GM18507 (cell line): ENCODE results near the gene ZC3H12D.
A peak's percentile ranks its signal among the peaks of the same experiment; 100 is the strongest.
"Not testable (repeated sequence)": the region's sequence is repeated elsewhere in the genome, so short reads cannot be mapped to it uniquely, and the experiment has no call there.

Experiments used
- DNase-seq: peaks from one replicate; pipeline ENCODE4 v3.0.0; 2011; ENCODE audit warnings: low read depth; ENCODE audit not compliant: insufficient read length; ENCODE audit errors: extremely low spot score
- FAIRE-seq: peaks from 2 replicates; lab custom pipeline; 2011; peaks lifted over from hg19 to GRCh38; lab: Jason Lieb, UNC

ZC3H12D gene

DNA sequence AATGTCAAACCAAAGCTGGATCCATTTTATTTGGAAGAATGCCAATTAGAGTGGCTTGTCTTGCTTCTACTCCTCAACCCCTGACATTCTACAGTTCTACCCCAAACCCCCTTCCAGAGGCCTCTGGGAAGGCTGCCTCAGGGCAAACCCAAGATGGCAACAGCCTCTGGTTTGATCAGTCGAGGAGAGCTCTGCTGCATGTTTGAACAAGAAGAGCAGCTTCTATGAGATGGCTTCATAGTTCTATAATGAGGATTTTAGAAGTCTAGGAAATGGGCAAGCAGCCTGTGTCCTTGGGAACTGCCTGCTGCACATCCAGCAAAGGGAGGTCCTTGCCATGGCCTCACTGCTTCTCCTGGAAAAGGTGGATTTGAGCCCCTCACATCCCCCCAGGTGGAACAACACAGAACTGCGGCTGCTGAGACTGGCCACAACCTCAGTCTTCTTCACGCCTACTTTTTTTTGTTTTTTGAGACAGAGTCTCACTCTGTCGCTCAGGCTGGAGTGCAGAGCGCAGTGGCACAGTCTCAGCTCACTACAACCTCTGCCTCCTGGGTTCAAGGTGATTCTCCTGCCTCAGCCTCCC, 37.9 kb downstream of the ZC3H12D start:
- DNase-seq, result no peak
- FAIRE-seq, result no peak

DNA sequence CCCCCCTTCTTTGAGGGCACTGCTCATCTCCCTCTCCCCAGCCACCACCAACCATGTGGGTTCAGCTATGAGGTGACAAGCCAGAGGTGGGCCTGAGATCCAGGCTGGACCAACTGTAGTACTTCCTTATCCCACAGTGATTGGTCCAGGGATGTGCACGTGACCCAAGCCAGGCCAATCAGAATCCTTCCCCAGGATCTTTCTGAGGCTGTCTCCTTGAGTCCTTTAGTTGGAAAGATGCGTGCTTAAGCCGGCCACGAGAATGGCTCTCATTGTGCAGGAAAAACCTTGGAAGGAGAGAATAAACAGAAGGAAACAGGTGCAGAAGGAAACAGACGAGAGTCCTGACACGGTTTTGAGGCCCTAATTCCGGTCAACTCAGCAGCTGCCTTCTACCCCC, 39.2 kb downstream of the ZC3H12D start:
- FAIRE-seq (no peak), DNase-seq (no peak)

DNA sequence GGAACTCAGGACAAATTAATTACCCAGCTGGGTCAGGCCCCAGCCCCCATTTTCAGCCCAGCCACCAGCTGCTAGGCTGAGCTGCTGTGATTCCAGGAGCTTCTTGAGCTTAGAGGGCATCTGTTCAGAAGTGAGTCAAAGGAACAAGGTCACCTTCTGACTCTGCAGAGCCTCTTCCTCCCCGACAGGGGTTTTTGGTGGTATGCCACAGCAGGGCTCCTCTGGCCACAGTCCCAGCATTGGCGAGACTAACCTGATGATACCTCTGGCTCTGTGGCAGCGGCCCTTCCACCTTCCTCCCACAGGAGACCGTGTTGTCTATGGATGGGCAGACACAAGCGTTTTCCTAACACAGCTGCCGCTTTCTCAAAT, 39.7 kb downstream of the ZC3H12D start:
- DNase-seq (no peak), FAIRE-seq (no peak)

DNA sequence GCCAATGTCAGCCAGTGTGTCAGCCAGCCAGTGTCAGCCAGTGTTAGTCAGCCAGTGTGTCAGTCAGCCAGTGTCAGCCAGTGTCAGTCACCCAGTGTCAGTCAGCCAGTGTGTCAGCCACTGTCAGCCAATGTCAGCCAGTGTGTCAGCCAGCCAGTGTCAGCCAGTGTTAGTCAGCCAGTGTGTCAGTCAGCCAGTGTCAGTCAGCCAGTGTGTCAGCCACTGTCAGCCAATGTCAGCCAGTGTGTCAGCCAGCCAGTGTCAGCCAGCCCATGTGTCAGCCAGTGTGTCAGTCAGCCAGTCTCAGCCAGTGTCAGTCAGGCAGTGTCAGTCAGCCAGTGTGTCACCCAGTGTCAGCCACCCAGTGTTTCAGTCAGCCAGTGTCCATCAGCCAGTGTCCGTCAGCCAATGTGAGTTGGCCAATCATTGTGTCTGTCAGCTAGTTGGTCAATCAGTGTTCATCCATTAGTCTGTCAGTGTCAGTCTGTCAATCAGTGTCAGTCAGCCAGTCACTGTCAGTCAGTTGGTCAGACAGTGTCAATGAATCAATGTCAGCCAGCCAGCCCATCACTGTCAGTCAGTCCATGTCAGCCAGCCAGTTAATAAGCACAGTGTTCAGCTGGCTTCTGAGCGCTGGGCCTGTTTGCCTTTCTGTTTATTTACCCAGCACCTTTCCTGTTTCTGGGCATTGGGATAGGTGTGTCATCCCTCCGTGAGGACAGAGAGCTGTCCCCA, 40.3 kb downstream of the ZC3H12D start:
- DNase-seq, FAIRE-seq: not testable (repeated sequence)

DNA sequence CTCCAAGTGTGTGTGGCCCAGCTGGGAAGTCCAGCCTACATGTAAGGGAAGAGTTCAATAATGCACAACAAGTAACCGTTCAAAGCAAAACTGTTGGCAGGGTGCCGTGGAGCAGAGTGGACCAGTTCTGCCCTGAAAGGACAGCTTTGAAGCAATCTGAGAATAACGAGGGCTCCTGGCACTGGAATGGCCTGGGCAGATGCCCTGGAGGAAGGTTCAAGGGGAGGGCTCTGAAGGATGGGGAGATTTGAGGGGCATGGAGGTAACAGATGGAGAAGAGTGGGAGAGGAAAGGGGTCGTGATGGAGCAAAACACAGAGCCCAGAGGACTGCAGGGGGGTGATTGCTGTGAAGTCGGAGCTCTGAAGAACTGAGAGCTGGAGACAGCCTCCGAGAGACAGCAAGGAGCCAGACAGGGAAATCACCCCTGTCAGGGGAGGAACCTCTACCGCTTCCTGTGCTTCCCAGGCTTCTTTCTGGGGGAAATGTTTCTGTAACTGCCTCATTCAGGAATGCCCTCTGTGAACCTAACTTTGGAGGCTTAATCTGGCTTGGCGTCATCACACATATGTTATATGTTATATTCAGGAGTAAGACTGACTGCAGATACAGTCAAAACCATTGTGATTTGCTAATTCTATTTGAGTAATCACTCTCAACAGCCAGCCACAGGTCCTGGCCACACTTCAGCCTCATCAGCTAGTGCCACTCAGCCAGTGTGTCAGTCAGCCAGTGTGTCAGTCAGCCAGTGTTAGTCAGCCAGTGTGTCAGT, 41.2 kb downstream of the ZC3H12D start:
- FAIRE-seq (no peak), DNase-seq (no peak)

DNA sequence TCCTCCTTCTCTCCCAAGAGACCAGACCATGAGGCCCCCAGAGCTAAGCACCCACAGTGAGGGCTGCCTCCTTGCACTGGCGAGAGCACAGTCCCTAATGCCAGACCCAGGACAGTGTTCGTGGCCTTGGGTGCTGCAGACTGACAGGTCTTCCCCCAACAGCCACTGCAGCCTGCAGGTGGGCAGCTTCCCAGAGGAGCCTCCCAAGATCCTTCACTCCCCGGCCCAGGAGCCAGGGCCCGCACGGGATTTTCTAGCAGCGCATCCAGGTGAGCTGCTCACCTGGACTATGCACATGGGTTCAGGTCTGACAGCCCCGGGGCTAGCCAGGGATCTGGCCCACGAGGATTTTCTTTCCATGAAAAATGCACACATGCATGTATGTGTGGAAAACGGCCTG, 43.1 kb downstream of the ZC3H12D start:
- no peak for FAIRE-seq
- no peak for DNase-seq

DNA sequence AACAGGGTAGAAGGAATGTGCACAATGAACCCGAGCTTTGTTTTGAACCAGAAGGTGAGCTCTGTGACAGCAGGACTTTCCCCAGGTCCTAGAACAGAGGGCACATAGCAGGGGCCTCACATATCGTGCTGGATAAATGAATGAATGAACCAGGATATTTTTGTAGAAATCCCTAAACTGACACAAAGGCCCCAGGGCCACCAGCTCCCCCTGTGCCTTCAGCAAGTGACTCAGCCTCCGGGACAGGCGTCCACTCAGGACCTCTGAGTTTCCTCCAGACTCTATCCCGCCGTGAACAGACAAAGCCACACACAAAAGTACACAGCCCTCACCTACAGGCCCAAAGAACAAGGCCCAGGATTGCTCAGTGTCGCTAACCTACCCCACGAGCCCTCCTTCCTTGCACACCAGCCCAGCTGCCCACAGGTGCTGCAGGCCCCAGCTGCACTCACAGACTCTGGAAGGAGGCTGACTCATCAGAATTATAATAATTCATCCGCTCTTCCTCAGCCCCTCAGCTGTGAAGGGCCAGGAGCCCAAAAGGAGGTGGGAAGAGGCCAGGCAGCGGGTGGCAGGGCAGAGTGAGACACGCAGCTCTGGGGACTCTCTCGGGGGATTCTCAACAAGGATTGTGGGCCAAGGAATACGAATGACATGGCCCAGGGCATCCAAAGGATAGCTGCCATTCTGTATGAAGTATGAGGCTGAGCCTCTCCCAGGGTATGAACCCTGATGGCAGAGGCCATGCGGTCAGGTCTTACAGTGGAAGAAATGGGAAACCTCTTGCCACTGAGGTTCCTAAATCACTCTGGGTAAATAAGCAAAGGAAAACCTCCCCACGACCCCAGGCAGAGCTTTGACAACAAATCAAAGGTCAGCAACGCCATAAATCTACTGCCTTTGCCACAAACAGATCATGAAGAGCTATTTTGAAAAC, 43.8 kb downstream of the ZC3H12D start:
- FAIRE-seq (no peak), DNase-seq (no peak)

DNA sequence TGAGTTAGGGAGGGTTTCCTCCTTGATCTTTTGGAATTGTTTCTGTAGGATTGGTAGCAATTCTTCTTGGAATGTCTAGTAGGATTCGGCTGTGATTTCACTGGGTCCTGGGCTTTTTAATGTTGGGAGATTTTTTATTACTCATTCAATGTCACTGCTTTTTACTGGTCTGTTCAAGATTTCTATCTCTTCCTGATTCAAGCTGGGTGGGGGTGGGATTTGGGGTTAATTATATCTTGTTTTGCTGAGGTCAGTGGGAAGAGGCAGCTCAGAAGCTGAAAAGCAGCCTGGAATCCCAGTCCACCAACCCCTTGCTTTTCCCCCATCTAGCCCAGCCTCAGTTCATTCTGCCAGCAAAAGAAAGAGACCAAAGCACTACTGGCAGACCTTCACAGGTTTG, 45.2 kb downstream of the ZC3H12D start:
- FAIRE-seq (no peak), DNase-seq (no peak)

DNA sequence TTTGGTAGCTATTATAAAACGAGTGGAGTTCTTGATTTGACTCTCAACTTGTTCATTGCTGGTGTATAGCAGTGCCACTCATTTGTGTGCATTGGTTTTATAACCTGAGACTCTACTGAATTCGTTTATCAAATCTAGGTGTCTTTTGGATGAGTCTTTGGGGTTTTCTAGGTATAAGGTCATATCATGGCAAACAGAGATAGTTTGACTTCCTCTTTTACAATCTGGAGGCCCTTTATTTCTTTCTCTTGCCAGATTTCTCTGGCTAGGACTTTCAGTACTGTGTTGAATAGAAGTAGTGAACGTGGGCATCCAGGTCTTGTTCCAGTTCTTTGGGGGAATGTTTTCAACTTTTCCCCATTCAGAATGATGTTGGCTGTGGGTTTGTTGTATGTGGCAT, 46.0 kb downstream of the ZC3H12D start:
- FAIRE-seq (no peak), DNase-seq (no peak)

DNA sequence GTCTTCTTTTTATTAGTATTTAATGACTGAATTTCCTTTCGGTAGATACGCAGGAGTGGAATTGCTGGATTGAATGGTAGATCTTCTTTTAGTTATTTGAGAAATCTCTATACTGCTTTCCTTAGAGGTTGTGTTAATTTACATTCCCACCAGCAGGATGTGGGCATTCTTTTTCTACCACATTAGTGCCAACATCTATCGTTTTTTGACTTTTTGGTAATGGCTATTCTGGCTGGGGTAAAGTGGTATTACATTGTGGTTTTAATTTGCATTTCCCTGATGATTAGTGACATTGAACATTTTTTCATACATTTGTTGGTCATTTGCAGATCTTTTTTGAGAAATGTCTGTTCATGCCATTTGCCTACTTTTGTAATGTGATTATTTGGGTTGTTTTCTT, 47.6 kb downstream of the ZC3H12D start:
- no peak for FAIRE-seq
- no peak for DNase-seq

DNA sequence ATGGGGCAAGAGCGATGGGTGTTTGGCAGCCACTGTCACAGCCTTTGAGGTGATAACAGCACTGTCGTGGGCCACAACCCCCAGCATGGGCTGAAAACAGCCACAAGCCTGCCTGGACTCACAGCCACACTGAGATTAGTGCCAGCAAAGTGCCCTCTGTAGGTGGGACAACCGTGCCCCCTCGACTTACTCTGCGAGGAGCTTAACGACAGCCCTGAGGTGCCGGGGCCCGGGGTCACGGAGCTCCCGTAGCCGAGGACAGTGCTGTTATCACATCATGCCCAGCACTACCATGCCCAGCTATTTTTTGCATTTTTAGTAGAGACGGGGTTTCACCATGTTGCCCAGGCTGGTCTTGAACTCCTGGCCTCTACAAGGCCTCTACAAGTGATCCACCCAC, 48.2 kb downstream of the ZC3H12D start:
- DNase-seq (no peak), FAIRE-seq (no peak)

DNA sequence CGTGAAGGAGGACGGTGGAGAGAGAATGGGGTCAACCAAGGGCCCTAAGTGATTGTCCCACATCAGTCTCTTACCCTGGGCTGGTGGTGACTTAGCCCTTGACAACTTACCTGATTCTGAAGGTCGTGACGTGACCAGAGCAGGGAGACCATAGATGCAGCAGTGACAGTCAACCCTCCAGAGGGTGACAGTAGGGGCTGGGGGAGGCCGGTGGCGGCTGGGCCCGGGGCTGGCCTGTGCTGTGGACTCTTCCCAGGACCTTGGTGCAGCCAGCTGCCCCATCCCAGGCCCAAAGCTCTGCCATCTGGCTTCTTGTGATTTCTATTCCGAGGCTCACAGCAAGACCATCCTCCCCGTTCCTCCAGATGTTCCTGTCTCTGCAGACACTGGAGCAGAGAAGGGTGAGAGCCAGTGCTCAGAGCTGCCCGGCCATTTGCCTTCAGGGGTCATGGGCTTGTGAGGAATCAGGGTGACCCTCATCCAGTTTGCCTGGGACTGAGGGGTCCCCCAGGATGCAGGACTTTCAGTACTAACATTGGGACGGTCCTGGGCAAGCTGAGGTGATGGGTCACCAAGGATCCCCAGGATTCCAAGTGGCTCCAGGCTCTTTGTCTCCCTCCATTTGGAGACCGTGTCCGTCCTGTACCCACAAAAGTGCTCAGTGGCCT, 48.8 kb downstream of the ZC3H12D start:
- DNase-seq (no peak), FAIRE-seq (no peak)

DNA sequence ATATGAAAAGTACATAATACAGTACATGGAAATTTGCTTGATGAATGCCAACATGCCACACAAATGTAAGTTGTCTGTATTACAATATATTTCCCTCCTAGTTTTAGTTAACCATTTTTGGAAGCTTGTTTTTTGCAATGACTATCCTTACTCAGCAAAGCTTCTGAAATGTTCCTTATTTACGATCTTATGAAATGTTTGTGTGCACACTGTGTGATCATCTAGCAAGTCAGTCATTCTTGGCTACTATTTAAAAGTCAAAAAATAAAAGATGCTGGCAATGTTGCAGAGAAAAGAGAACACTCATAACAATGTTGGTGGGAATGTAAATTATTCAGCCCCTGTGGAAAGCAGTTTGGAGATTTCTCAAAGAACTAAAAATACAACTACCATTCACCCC, 50.9 kb downstream of the ZC3H12D start:
- no peak for DNase-seq
- FAIRE-seq, result no peak

DNA sequence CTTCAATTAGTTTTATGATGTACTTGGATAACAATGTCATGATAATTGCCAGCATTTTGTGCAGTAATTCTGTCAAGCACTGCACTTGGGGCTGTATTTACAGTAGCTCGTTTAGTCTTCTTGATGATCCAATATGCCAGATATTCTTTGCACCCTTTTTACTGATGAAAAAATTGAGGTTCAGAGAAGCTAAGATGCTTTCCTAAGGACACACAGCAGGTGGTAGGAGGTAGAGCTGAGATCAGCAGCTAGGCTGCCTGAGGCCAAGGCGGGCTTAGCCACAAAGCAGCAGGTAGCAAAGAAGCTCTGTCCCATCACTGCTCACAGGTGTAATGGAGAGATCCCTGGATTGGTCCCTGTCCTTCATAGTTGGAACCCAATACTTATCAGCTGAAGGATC, 51.4 kb downstream of the ZC3H12D start:
- DNase-seq (no peak), FAIRE-seq (no peak)

DNA sequence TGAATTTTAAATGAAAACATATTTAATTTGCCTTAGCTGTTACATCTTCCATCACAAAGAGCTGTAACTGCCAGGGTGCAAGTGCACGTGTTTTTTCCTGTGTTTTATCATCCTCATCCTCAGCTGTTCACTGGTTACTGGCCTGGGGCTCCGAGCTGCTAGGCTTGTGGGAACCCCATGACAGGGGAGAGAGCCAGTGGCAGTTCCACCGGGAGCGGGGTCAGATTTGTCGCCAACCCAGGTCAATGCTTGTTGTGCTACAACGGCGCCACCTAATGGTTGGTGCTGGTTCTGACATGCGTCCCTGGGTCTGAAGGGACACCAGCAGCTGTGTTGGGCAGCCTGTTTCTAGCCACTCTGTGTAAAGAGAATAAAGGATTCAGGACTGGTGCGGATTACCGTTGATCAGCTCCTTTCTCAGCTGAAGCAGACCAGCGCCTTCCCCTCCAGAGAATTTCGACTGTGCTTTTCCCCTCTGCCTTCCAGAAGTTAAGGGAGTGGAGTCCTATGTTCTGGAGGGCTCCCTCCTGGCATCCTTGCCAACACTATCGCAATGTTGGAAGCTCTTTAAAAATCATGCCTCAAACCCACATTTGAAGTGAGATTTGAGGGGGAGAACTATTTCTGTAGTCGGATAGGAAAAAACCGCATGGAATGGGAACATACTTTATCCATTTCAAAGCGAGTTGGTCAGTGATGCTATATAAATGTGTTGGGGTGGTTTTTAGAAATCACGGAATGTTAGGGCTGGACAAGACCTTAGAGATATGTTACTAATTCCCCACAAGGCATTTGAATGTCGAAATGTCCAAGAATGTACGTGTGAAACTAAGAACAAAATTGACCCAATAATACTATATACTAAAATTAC, 52.7 kb downstream of the ZC3H12D start:
- DNase-seq (peak; percentile 73), FAIRE-seq (peak; percentile 95)

DNA sequence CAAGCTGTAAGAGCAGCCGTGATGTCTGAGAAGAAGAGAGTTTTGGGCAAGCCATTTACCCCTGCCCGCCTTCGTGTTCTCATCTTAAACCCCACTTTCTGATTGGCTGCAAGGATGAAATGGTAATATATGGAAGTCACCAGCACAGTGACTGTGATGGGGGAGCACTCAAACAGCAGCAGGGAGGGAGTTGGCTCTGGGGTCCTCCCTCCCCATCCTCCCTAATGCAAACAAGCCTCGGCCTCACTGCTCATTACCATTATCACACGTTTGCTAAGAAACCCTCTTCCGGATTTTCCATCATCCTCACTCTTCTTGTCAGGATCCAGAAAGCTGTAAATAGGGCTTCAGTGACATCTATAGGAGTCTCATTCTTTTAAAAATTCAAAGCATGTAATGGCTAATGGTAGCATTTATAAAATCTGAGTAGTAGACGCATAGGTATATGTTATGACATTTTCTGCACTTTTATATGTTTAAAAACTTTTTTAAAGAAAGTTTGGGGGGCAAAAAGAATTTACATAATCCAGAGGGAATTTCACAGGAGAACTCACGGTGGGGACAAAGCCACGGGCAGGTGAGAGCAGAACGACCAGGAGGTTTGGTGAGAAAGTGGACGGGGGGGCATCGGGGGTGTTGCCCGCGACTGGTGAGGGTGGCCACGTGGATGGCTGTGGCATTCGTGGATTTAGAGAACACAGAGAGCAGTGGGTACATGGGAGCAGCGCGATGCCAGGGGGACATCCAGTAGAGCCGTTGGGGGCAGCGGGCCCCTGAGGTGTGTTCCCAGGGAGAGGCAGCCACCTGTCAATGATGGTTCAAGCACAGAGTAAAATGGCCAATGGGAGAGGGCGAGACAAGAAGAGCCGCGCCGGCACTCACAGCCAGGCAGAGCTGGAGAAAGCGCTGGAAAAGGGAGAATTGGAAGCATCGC, 55.1 kb downstream of the ZC3H12D start:
- DNase-seq (no peak), FAIRE-seq (no peak)

DNA sequence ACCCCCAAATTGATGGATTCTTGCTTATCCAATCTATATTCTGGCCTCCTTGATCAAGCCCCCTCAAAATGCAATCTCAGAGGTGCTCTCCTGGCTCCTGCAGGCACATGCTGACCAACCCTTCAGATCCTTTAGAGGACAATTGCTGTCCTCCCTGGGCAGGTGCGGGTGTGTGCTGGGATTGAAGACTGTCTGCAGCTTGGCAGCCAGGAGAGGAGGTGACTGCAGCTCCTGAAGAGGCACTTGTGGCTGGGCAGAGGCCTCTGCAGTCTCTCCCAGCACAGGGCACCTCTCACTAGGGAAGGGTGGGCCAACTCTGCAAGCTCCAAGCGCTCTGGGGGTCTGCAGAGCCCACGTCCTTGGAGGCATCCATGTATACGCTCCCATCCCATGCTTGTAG, 56.2 kb downstream of the ZC3H12D start:
- FAIRE-seq (no peak), DNase-seq (no peak)
